RWPE2 (cell line): ENCODE results near the gene LZTFL1.

Experiments
- ATAC-seq: fragments of 200-7000 bp; cut with Tn5 transposase; 3 replicates; pipeline ENCODE4 v1.9.1; 2021; ENCODE audit warnings: low read depth
- DNase-seq: peaks from one replicate; pipeline ENCODE4 v3.0.0-alpha.2; 2020; ENCODE audit warnings: low spot score
- H3K27ac ChIP-seq: fragments of 450-650 bp; 2 replicates; pipeline ENCODE4 v1.5.1; 2017; ENCODE audit warnings: mild to moderate bottlenecking; ENCODE audit not compliant: poor library complexity, severe bottlenecking
- H3K27me3 ChIP-seq: fragments of 250-450 bp; sonication (Bioruptor Pico); 2 replicates; pipeline ENCODE4 v1.5.1; 2021; ENCODE audit warnings: mild to moderate bottlenecking, moderate library complexity; ENCODE audit not compliant: insufficient read depth, poor library complexity, severe bottlenecking
- H3K36me3 ChIP-seq: fragments of 250-450 bp; sonication (Bioruptor Pico); 2 replicates; pipeline ENCODE4 v1.5.1; 2020; ENCODE audit warnings: low read depth, mild to moderate bottlenecking, moderate library complexity
- H3K4me1 ChIP-seq: fragments of 250-450 bp; sonication (Bioruptor Pico); 2 replicates; pipeline ENCODE4 v1.5.1; 2021; ENCODE audit warnings: mild to moderate bottlenecking, moderate library complexity; ENCODE audit not compliant: insufficient read depth, poor library complexity, severe bottlenecking
- H3K4me3 ChIP-seq: fragments of 250-450 bp; sonication (Bioruptor Pico); 2 replicates; pipeline ENCODE4 v1.5.1; 2021; ENCODE audit warnings: mild to moderate bottlenecking, moderate library complexity; ENCODE audit not compliant: severe bottlenecking
- H3K9me3 ChIP-seq: fragments of 250-450 bp; sonication (Bioruptor Pico); 2 replicates; pipeline ENCODE4 v1.5.1; 2021; ENCODE audit warnings: mild to moderate bottlenecking, moderate library complexity; ENCODE audit not compliant: severe bottlenecking
- CTCF ChIP-seq: fragments of 450-650 bp; IDR thresholded peaks from one replicate; pipeline ENCODE4 v1.5.1; 2017; ENCODE audit warnings: mild to moderate bottlenecking, moderate library complexity; ENCODE audit not compliant: poor library complexity, severe bottlenecking

LZTFL1 gene

GRCh38 chr3:45841757-45842491, at the start of gene LZTFL1:
LZTFL1 (minus strand) TSS chr3:45842119; CDS start chr3:45841991, 128 bp downstream.
- Histone ChIP-seq H3K36me3 (peaks cover 7% of the 10 kb centered on the region; the same call in 1 of the 2 replicates), H3K27ac (no peak within 1 kb of the TSS), H3K4me1 (no peaks in the 10 kb centered on the region), H3K4me3 (peak within 1 kb of the TSS; percentile 88), H3K27me3 (peaks cover 8% of the 10 kb centered on the region), H3K9me3 (no peaks in the 10 kb centered on the region)
- ATAC-seq (peak; percentile 86), DNase-seq (peak; percentile 87)
- TF ChIP-seq CTCF: no peak

GRCh38 chr3:45890405-45890804, 48.5 kb upstream of the LZTFL1 start:
- no peak for TF ChIP-seq CTCF
- Histone ChIP-seq H3K27ac (no peak overlapping the region), H3K4me3 (no peak overlapping the region), H3K9me3 (no peaks in the 10 kb centered on the region), H3K27me3 (no peaks in the 10 kb centered on the region), H3K4me1 (peaks cover 5% of the 10 kb centered on the region), H3K36me3 (no peaks in the 10 kb centered on the region)
- DNase-seq: no peak
- no peak for ATAC-seq

DNA sequence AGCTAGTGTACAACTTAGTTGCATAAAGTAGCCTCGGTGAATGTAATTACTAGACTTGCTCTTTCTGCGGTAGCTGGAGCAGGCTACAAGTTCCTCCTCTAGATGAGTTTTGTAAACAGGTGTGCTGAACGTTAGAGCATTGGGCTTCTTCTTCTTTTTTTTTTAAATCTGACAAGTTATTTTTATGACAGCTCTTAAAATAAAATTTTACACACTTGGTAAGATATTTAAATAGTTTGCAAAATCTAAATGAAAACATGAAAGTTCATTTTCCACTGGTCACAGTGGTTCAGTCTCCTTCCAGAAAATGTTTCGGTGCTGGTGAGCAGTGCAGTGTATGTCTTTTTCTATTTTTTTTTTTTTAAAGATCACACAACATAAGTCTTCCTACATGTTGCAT, 47.4 kb upstream of the LZTFL1 start:
- no peak for TF ChIP-seq CTCF
- Histone ChIP-seq H3K27me3 (no peaks in the 10 kb centered on the region), H3K9me3 (no peaks in the 10 kb centered on the region), H3K4me3 (no peak overlapping the region), H3K4me1 (no peaks in the 10 kb centered on the region), H3K27ac (no peak overlapping the region), H3K36me3 (no peaks in the 10 kb centered on the region)
- ATAC-seq (no peak), DNase-seq (no peak)

DNA sequence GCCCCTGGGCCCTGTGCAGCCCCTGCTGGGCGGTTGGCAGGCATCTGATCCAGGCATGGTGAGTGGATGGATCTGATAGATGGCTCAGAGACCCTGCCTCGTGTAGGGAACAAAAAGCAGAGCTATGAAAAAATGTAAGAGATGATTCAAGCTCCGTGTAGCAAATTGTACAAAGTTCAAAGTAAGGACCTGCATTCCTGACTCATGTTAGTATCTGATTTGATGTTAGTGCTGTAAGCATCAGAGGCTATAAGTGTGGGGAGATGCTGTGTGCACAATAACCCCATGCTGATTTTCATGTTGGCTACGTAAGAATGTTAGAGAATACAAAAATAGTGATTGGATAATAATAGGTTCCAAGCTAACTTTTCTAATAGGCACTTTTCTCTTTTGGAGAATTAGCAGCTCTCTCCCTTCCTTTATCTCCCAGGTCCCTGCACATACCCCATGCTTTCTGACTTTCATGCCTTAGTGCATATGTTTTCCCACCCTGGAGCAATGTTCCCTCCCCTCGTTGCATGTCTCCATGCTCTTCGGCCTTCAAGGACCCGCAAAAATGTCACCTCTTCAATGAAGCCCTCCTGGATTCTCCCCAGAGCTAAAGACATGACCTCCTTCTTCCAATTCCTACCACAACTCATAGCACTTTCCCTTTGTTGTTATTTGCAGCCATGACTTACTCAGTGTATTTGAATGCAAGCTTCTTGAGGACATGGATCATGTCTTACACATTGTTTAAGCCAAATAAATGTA, 46.0 kb upstream of the LZTFL1 start:
- Histone ChIP-seq H3K27ac (no peak overlapping the region), H3K36me3 (no peaks in the 10 kb centered on the region), H3K27me3 (no peaks in the 10 kb centered on the region), H3K4me1 (no peaks in the 10 kb centered on the region), H3K9me3 (no peaks in the 10 kb centered on the region), H3K4me3 (no peak overlapping the region)
- ATAC-seq (no peak), DNase-seq (no peak)
- TF ChIP-seq CTCF: no peak
